ENCODE results near the gene FOSL2. TPM values are rescaled to one million over a fixed set of nuclear protein-coding genes. Genes with fewer than 3 reads are reported as not detected.

The FOSL2 gene
- total RNA-seq, 4 donors from 2014 or later: 298 to 370 (median 337) TPM

DNA sequence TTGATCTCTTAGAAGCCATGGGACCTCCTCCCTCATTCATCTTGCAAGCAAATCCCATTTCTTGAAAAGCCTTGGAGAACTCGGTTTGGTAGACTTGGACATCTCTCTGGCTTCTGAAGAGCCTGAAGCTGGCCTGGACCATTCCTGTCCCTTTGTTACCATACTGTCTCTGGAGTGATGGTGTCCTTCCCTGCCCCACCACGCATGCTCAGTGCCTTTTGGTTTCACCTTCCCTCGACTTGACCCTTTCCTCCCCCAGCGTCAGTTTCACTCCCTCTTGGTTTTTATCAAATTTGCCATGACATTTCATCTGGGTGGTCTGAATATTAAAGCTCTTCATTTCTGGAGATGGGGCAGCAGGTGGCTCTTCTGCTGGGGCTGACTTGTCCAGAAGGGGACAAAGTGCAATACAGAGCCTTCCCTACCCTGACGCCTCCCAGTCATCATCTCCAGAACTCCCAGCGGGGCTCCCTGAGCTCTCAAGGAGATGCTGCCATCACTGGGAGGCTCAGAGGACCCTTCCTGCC is 20.0 kb downstream of the FOSL2 start:
- no peak overlapping the region for H3K27ac ChIP-seq
- H3K9me3 ChIP-seq: no peaks in the 10 kb centered on the region

GRCh38 chr2:28413152-28413898 is 20.7 kb downstream of the FOSL2 start:
- no peak overlapping the region for H3K4me3 ChIP-seq
- WGBS: 53% methylated on average over 11 of the region's 20 CpGs
- no peak for TF ChIP-seq POLR2A (IDR thresholded peaks at IDR 0.05)
- TF ChIP-seq EP300 (IDR thresholded peaks at IDR 0.05): no peak
- no peaks in the 10 kb centered on the region for H3K27me3 ChIP-seq
- H3K9me3 ChIP-seq: no peaks in the 10 kb centered on the region
- H3K36me3 ChIP-seq: peaks cover 85% of the 10 kb centered on the region
- DNase-seq (ENCODE audit: low spot score in 2 of 2): no peak
- H3K4me1 ChIP-seq: peaks cover 42% of the 10 kb centered on the region
- H3K27ac ChIP-seq: no peak overlapping the region

More for the DNA sequence above, 20.0 kb downstream of the FOSL2 start:
- Histone ChIP-seq H3K4me3 (no peak overlapping the region), H3K27me3 (no peaks in the 10 kb centered on the region), H3K36me3 (peaks cover 85% of the 10 kb centered on the region), H3K4me1 (peaks cover 46% of the 10 kb centered on the region)
- DNase-seq (ENCODE audit: low spot score in 2 of 2): no peak
- TF ChIP-seq POLR2A (IDR thresholded peaks at IDR 0.05): no peak
- TF ChIP-seq, protein P1, sequence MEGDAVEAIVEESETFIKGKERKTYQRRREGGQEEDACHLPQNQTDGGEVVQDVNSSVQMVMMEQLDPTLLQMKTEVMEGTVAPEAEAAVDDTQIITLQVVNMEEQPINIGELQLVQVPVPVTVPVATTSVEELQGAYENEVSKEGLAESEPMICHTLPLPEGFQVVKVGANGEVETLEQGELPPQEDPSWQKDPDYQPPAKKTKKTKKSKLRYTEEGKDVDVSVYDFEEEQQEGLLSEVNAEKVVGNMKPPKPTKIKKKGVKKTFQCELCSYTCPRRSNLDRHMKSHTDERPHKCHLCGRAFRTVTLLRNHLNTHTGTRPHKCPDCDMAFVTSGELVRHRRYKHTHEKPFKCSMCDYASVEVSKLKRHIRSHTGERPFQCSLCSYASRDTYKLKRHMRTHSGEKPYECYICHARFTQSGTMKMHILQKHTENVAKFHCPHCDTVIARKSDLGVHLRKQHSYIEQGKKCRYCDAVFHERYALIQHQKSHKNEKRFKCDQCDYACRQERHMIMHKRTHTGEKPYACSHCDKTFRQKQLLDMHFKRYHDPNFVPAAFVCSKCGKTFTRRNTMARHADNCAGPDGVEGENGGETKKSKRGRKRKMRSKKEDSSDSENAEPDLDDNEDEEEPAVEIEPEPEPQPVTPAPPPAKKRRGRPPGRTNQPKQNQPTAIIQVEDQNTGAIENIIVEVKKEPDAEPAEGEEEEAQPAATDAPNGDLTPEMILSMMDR (IDR thresholded peaks at IDR 0.05): no peak
- TF ChIP-seq POLR2AphosphoS5 (IDR thresholded peaks at IDR 0.05): no peak
- no peak for TF ChIP-seq EP300 (IDR thresholded peaks at IDR 0.05)
- WGBS: 83% methylated on average over 6 of the region's 6 CpGs

- DNase-seq (ENCODE audit: low spot score in 2 of 2): no peak
- Histone ChIP-seq H3K27me3 (no peaks in the 10 kb centered on the region), H3K9me3 (no peaks in the 10 kb centered on the region), H3K36me3 (peaks cover 80% of the 10 kb centered on the region), H3K4me1 (peaks cover 42% of the 10 kb centered on the region), H3K27ac (no peak overlapping the region), H3K4me3 (no peak overlapping the region)
- 70% methylated on average over 7 of the region's 7 CpGs for WGBS
- TF ChIP-seq, protein P1 (IDR thresholded peaks at IDR 0.05): no peak
- TF ChIP-seq POLR2AphosphoS5 (IDR thresholded peaks at IDR 0.05) (no peak), EP300 (IDR thresholded peaks at IDR 0.05) (no peak), POLR2A (IDR thresholded peaks at IDR 0.05) (no peak)
Observed at GRCh38 chr2:28413899-28414295, 21.2 kb downstream of the FOSL2 start.

- DNase-seq (ENCODE audit: low spot score in 2 of 2): no peak
- WGBS: 58% methylated on average over 5 of the region's 5 CpGs
- peaks cover 40% of the 10 kb centered on the region for H3K4me1 ChIP-seq
- H3K36me3 ChIP-seq: peaks cover 73% of the 10 kb centered on the region
- no peak overlapping the region for H3K27ac ChIP-seq
- TF ChIP-seq POLR2A (IDR thresholded peaks at IDR 0.05) (no peak), POLR2AphosphoS5 (IDR thresholded peaks at IDR 0.05) (no peak), EP300 (IDR thresholded peaks at IDR 0.05) (no peak)
- TF ChIP-seq, protein P1 (IDR thresholded peaks at IDR 0.05): no peak
- no peaks in the 10 kb centered on the region for H3K27me3 ChIP-seq
- no peak overlapping the region for H3K4me3 ChIP-seq
- H3K9me3 ChIP-seq: no peaks in the 10 kb centered on the region
Observed at GRCh38 chr2:28414583-28414982, 21.9 kb downstream of the FOSL2 start.

DNA sequence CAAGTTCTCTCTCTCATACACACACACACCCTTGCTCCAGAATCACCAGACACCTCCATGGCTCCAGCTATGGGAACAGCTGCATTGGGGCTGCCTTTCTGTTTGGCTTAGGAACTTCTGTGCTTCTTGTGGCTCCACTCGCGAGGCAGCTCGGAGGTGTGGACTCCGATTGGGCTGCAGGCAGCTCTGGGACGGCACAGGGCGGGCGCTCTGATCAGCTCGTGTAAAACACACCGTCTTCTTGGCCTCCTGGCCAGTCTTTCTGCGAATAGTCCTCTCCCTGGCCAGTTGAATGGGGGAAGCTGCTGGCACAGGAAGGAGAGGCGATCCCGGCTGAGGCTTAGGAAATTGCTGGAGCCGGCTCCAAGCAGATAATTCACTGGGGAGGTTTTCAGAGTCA is 22.4 kb downstream of the FOSL2 start:
- no peak for DNase-seq (ENCODE audit: low spot score in 2 of 2)
- TF ChIP-seq EP300 (IDR thresholded peaks at IDR 0.05): no peak
- TF ChIP-seq POLR2AphosphoS5 (IDR thresholded peaks at IDR 0.05): no peak
- TF ChIP-seq, protein P1 (IDR thresholded peaks at IDR 0.05): no peak
- no peak for TF ChIP-seq POLR2A (IDR thresholded peaks at IDR 0.05)
- Histone ChIP-seq H3K27ac (no peak overlapping the region), H3K36me3 (peaks cover 68% of the 10 kb centered on the region), H3K4me1 (peaks cover 38% of the 10 kb centered on the region), H3K9me3 (no peaks in the 10 kb centered on the region), H3K4me3 (no peak overlapping the region), H3K27me3 (no peaks in the 10 kb centered on the region)
- WGBS: 67% methylated on average over 9 of the region's 13 CpGs
